Neural cell (in vitro differentiated cells): ENCODE measurements around the gene C1GALT1. TPM values are rescaled to one million over a fixed set of nuclear protein-coding genes. Genes with fewer than 3 reads are reported as not detected.

ENCODE experiments used
- H2AFZ ChIP-seq: fragments of 200-600, 300-800 bp; sonication (generic), shearing (Covaris generic); 2 replicates; pipeline ENCODE4 v1.6.0; 2014; ENCODE audit warnings: low read depth, mild to moderate bottlenecking, antibody characterized with exemption, low read length, moderate library complexity
- H3F3A ChIP-seq: fragments of 200-600 bp; shearing (Covaris generic); 2 replicates; pipeline ENCODE4 v1.6.1; 2016; ENCODE audit warnings: mild to moderate bottlenecking, moderate library complexity, mixed read lengths, antibody characterized with exemption, low read length; ENCODE audit not compliant: insufficient read depth, poor library complexity, severe bottlenecking
- H3K27ac ChIP-seq: fragments of 200-600, 300-800 bp; sonication (generic), shearing (Covaris generic); 2 replicates; pipeline ENCODE4 v1.5.1; 2014; ENCODE audit warnings: mild to moderate bottlenecking, low read length, moderate library complexity
- H3K27me3 ChIP-seq: fragments of 300-800, 200-600 bp; sonication (generic), shearing (Covaris generic); 2 replicates; pipeline ENCODE4 v1.6.0; 2014; ENCODE audit warnings: mild to moderate bottlenecking, low read depth, low read length, moderate library complexity; ENCODE audit not compliant: insufficient read depth
- H3K36me3 ChIP-seq: fragments of 300-800, 200-600 bp; sonication (generic), shearing (Covaris generic); 2 replicates; pipeline ENCODE4 v1.5.1; 2014; ENCODE audit warnings: mild to moderate bottlenecking, antibody characterized with exemption, low read length, moderate library complexity; ENCODE audit not compliant: insufficient read depth
- H3K4me2 ChIP-seq: fragments of 300-800, 200-600 bp; sonication (generic), shearing (Covaris generic); 2 replicates; pipeline ENCODE4 v1.6.0; 2014; ENCODE audit warnings: mild to moderate bottlenecking, low read length
- H3K4me3 ChIP-seq: fragments of 300-800, 200-600 bp; sonication (generic), shearing (Covaris generic); 2 replicates; pipeline ENCODE4 v1.5.1; 2014; ENCODE audit warnings: mild to moderate bottlenecking, low read length, moderate library complexity
- H3K79me2 ChIP-seq: fragments of 200-600 bp; shearing (Covaris generic); replicated peaks from 2 replicates; pipeline ENCODE4 v1.6.0; 2014; ENCODE audit warnings: mild to moderate bottlenecking, low read length, moderate library complexity; ENCODE audit not compliant: insufficient read depth
- H3K9ac ChIP-seq: fragments of 300-800, 200-600 bp; sonication (generic), shearing (Covaris generic); 2 replicates; pipeline ENCODE4 v1.6.1; 2016; ENCODE audit warnings: mild to moderate bottlenecking, low read length, mixed read lengths
- H3K9me2 ChIP-seq: fragments of 200-600 bp; shearing (Covaris generic); 2 replicates; pipeline ENCODE4 v1.6.1; 2016; ENCODE audit warnings: mild to moderate bottlenecking, low read length, mixed read lengths; ENCODE audit not compliant: insufficient read depth
- H3K9me3 ChIP-seq: fragments of 200-600, 300-800 bp; sonication (generic), shearing (Covaris generic); 2 replicates; pipeline ENCODE4 v1.6.1; 2016; ENCODE audit warnings: mild to moderate bottlenecking, mixed run types, low read length, moderate library complexity, mixed read lengths
- H4K20me1 ChIP-seq: fragments of 200-600 bp; shearing (Covaris generic); 2 replicates; pipeline ENCODE4 v1.6.1; 2016; ENCODE audit warnings: mild to moderate bottlenecking, mixed run types; ENCODE audit not compliant: insufficient read depth
- CTCF ChIP-seq: fragments of 450-650 bp; IDR thresholded peaks from 2 replicates; pipeline ENCODE4 v1.5.1; 2014; ENCODE audit warnings: antibody characterized with exemption, mild to moderate bottlenecking, moderate library complexity; ENCODE audit not compliant: poor library complexity, severe bottlenecking
- EZH2 ChIP-seq: fragments of 200-600, 300-800 bp; shearing (Covaris generic), sonication (generic); IDR thresholded peaks from 2 replicates; pipeline ENCODE4 v1.6.1; 2014; ENCODE audit warnings: antibody characterized with exemption, low read length, borderline replicate concordance, mild to moderate bottlenecking; ENCODE audit not compliant: insufficient read depth, poor library complexity, severe bottlenecking
- MXI1 ChIP-seq: fragments of 450-650 bp; conservative IDR thresholded peaks from 2 replicates; pipeline ENCODE4 v1.6.1; 2014; ENCODE audit warnings: antibody characterized with exemption, mild to moderate bottlenecking; ENCODE audit not compliant: poor library complexity, severe bottlenecking
- POLR2AphosphoS5 ChIP-seq: IDR thresholded peaks from 2 replicates; pipeline ENCODE4 v1.6.1; 2012
- RAD21 ChIP-seq: fragments of 450-650 bp; conservative IDR thresholded peaks from 2 replicates; pipeline ENCODE4 v1.6.1; 2014; ENCODE audit warnings: antibody characterized with exemption, mild to moderate bottlenecking, moderate library complexity
- REST ChIP-seq: IDR thresholded peaks from 2 replicates; pipeline ENCODE4 v1.6.1; 2012; ENCODE audit warnings: borderline replicate concordance
- SMC3 ChIP-seq: fragments of 450-650 bp; conservative IDR thresholded peaks from 2 replicates; pipeline ENCODE4 v1.6.1; 2014; ENCODE audit warnings: antibody characterized with exemption, mild to moderate bottlenecking, moderate library complexity; ENCODE audit not compliant: poor library complexity
- polyA plus RNA-seq: library from polyadenylated mRNA; depleted of rRNA; stranded (reverse); fragments of >200 nt; gene quantifications from 2 replicates; pipeline ENCODE4 v1.2.3, GENCODE V29; 2014

The C1GALT1 gene
- polyA plus RNA-seq, 1 donor from 2014 or later: 25.0 TPM

GRCh38 chr7:7247658-7248057 lies 65.3 kb downstream of the C1GALT1 start:
- H3K79me2 ChIP-seq: no peaks in the 10 kb centered on the region
- no peak overlapping the region for H3K9ac ChIP-seq
- H2AFZ ChIP-seq: no peak overlapping the region
- H3K4me2 ChIP-seq: no peak overlapping the region
- H3K9me3 ChIP-seq: no peaks in the 10 kb centered on the region
- no peaks in the 10 kb centered on the region for H4K20me1 ChIP-seq
- TF ChIP-seq POLR2AphosphoS5: no peak
- no peak for TF ChIP-seq EZH2
- no peak for TF ChIP-seq SMC3
- no peak for TF ChIP-seq MXI1
- no peaks in the 10 kb centered on the region for H3F3A ChIP-seq
- no peak overlapping the region for H3K4me3 ChIP-seq
- no peak overlapping the region for H3K27ac ChIP-seq
- H3K36me3 ChIP-seq: peaks cover 6% of the 10 kb centered on the region
- H3K9me2 ChIP-seq: no peaks in the 10 kb centered on the region
- H3K27me3 ChIP-seq: no peaks in the 10 kb centered on the region

GRCh38 chr7:7249814-7250213 lies 67.5 kb downstream of the C1GALT1 start:
- no peaks in the 10 kb centered on the region for H3K9me3 ChIP-seq
- no peaks in the 10 kb centered on the region for H4K20me1 ChIP-seq
- H2AFZ ChIP-seq: no peak overlapping the region
- H3K36me3 ChIP-seq: no peaks in the 10 kb centered on the region
- H3K4me2 ChIP-seq: no peak overlapping the region
- no peaks in the 10 kb centered on the region for H3F3A ChIP-seq
- H3K4me3 ChIP-seq: no peak overlapping the region
- no peaks in the 10 kb centered on the region for H3K27me3 ChIP-seq
- TF ChIP-seq EZH2: no peak
- TF ChIP-seq CTCF: no peak
- TF ChIP-seq REST: no peak
- TF ChIP-seq POLR2AphosphoS5: no peak
- no peak for TF ChIP-seq SMC3
- no peak for TF ChIP-seq RAD21
- no peak overlapping the region for H3K27ac ChIP-seq
- no peaks in the 10 kb centered on the region for H3K9me2 ChIP-seq
- H3K79me2 ChIP-seq: no peaks in the 10 kb centered on the region
- H3K9ac ChIP-seq: no peak overlapping the region

- no peaks in the 10 kb centered on the region for H3K36me3 ChIP-seq
- H4K20me1 ChIP-seq: no peaks in the 10 kb centered on the region
- H3K27me3 ChIP-seq: no peaks in the 10 kb centered on the region
- H3K27ac ChIP-seq: no peak overlapping the region
- H3K4me2 ChIP-seq: no peak overlapping the region
- no peak overlapping the region for H2AFZ ChIP-seq
- no peak overlapping the region for H3K4me3 ChIP-seq
- H3F3A ChIP-seq: no peaks in the 10 kb centered on the region
- no peaks in the 10 kb centered on the region for H3K9me3 ChIP-seq
- H3K79me2 ChIP-seq: no peaks in the 10 kb centered on the region
- TF ChIP-seq CTCF (no peak), SMC3 (no peak), EZH2 (no peak)
- no peaks in the 10 kb centered on the region for H3K9me2 ChIP-seq
- H3K9ac ChIP-seq: no peak overlapping the region
Observed at GRCh38 chr7:7251742-7252141, 69.4 kb downstream of the C1GALT1 start.
